ENCODE results near the gene TGFBR2.

TGFBR2 gene

GRCh38 chr3:30626443-30627180 is 20.2 kb downstream of the TGFBR2 start (continued):
- TF ChIP-seq ZNF16 (tag by site-specific recombination; IDR thresholded peaks at IDR 0.05; ENCODE audit: low read depth) = no peak
- TF ChIP-seq ZNF558 (tag by site-specific recombination; IDR thresholded peaks at IDR 0.05) = no peak
- no peak for TF ChIP-seq PATZ1 (tag by site-specific recombination; IDR thresholded peaks at IDR 0.05)
- TF ChIP-seq ZNF521 (tag by site-specific recombination; IDR thresholded peaks at IDR 0.05) = no peak
- TF ChIP-seq TSHZ1 (tag by site-specific recombination; IDR thresholded peaks at IDR 0.05; ENCODE audit: borderline replicate concordance) = peak; percentile 58; the same call in 1 of the 2 replicates
- no peak for TF ChIP-seq ZSCAN5A (tag by site-specific recombination; IDR thresholded peaks at IDR 0.05)
- 0 out of 2 replicates have a peak, but pooled peaks have one; percentile 48 for TF ChIP-seq GFI1B (tag by site-specific recombination; IDR thresholded peaks at IDR 0.05)

GRCh38 chr3:30628205-30628900 is 22.0 kb downstream of the TGFBR2 start:
- ChIA-PET CTCF (interaction anchor here (1.4 kb wide), 1 partner anchor 120 kb away, joined by 3 read pairs; no protein-coding TSS in a partner anchor), POLR2A (no interaction called here)
- no peak overlapping the region for H3K27ac ChIP-seq (ENCODE audit: extremely low read depth, low read depth, low read length)
- H3K4me3 ChIP-seq (ENCODE audit: low read depth, low read length) = no peak overlapping the region
- peaks cover 9% of the 10 kb centered on the region for H3K4me1 ChIP-seq (ENCODE audit: control insufficient read depth, insufficient read depth, low read length)
- no peaks in the 10 kb centered on the region for H3K36me3 ChIP-seq (ENCODE audit: control insufficient read depth in 2 of 2, insufficient read depth in 1 of 2, low read length in 2 of 2)
- TF ChIP-seq SCRT1 (tag by site-specific recombination; IDR thresholded peaks at IDR 0.05; ENCODE audit: borderline replicate concordance) (peak; percentile 24; the same call in 1 of the 2 replicates), ZNF426 (tag by site-specific recombination; IDR thresholded peaks at IDR 0.05) (no peak), ZNF335 (tag by site-specific recombination; conservative IDR thresholded peaks at IDR 0.05) (no peak), KLF17 (tag by site-specific recombination; IDR thresholded peaks at IDR 0.05) (no peak)
- no peaks in the 10 kb centered on the region for H3K9me3 ChIP-seq (ENCODE audit: control insufficient read depth, insufficient read depth, low read depth, low read length)

GRCh38 chr3:30628901-30629590 is 22.6 kb downstream of the TGFBR2 start:
- peaks cover 9% of the 10 kb centered on the region for H3K4me1 ChIP-seq (ENCODE audit: control insufficient read depth, insufficient read depth, low read length)
- no peaks in the 10 kb centered on the region for H3K9me3 ChIP-seq (ENCODE audit: control insufficient read depth, insufficient read depth, low read depth, low read length)
- H3K27ac ChIP-seq (ENCODE audit: extremely low read depth, low read depth, low read length) = no peak overlapping the region
- no peaks in the 10 kb centered on the region for H3K36me3 ChIP-seq (ENCODE audit: control insufficient read depth in 2 of 2, insufficient read depth in 1 of 2, low read length in 2 of 2)
- no peak overlapping the region for H3K4me3 ChIP-seq (ENCODE audit: low read depth, low read length)
- ChIA-PET POLR2A (no interaction called here), CTCF (interaction anchor here (0.7 to 1.4 kb wide), 3 partner anchors 57 to 1419 kb away, joined by 3 read pairs; no protein-coding TSS in a partner anchor)
- TF ChIP-seq REPIN1 (tag by site-specific recombination; IDR thresholded peaks at IDR 0.05; ENCODE audit: low read depth) (no peak), TRIM28 (IDR thresholded peaks at IDR 0.05; ENCODE audit: borderline replicate concordance, low read length) (no peak), ZFP41 (tag by site-specific recombination; IDR thresholded peaks at IDR 0.05; ENCODE audit: borderline replicate concordance) (no peak)

Data from HEK293 (cell line).